DND-41 (cell line): Measurements from ENCODE around the gene PTPRG.

ENCODE experiments used
- EZH2 ChIP-seq: IDR thresholded peaks from 3 replicates; pipeline ENCODE4 v1.6.1; 2012; ENCODE audit warnings: borderline replicate concordance, low read depth, mild to moderate bottlenecking, moderate library complexity, low read length, inconsistent platforms; ENCODE audit not compliant: severe bottlenecking
- TF ChIP-seq, protein P1 (sequence below): IDR thresholded peaks from 2 replicates; pipeline ENCODE4 v1.5.1; 2012; ENCODE audit warnings: borderline replicate concordance, low read length, moderate library complexity, mild to moderate bottlenecking; ENCODE audit not compliant: poor library complexity, severe bottlenecking; ENCODE audit errors: extremely low read depth

DNA sequence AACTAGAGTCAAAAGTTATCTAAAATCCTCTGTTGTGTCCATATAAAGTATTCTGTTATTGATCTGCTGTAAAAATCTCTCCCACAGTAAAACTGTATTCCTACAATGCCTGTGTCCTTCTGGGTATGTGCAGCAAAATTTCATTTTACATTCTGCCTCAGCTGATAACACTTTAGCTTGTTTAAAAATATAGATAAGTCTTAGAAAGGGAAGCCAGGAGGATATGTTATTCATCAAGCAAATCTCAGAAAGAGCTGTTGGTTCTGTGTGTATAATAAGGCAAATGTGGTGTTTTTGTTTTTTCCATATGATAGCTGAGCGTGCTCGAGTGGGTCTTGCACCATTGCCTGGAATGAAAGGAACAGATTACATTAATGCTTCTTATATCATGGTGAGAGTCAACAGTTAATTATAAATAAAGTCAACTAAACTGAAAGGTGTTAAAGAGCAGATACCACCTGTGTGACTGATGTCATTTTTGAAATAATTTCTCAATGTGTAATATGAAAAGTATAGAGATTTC is 715.3 kb downstream of the PTPRG start:
- TF ChIP-seq, protein P1, sequence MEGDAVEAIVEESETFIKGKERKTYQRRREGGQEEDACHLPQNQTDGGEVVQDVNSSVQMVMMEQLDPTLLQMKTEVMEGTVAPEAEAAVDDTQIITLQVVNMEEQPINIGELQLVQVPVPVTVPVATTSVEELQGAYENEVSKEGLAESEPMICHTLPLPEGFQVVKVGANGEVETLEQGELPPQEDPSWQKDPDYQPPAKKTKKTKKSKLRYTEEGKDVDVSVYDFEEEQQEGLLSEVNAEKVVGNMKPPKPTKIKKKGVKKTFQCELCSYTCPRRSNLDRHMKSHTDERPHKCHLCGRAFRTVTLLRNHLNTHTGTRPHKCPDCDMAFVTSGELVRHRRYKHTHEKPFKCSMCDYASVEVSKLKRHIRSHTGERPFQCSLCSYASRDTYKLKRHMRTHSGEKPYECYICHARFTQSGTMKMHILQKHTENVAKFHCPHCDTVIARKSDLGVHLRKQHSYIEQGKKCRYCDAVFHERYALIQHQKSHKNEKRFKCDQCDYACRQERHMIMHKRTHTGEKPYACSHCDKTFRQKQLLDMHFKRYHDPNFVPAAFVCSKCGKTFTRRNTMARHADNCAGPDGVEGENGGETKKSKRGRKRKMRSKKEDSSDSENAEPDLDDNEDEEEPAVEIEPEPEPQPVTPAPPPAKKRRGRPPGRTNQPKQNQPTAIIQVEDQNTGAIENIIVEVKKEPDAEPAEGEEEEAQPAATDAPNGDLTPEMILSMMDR, result no peak
- no peak for TF ChIP-seq EZH2
